Measurements from ENCODE around the gene C1QTNF5.

- no peak for TF ChIP-seq CTCF (IDR thresholded peaks at IDR 0.05 in 4 of 5, conservative IDR thresholded peaks at IDR 0.05 in 1 of 5)
- TF ChIP-seq POLR2A (IDR thresholded peaks at IDR 0.05), result no peak
Observed at GRCh38 chr11:119319700-119320239, 20.9 kb downstream of the C1QTNF5 start.

Data from gastrocnemius medialis (tissue), 4 donors.